Fibroblast of peridontal ligament (primary cell): ENCODE data around the gene KRT26.
"Not testable (repeated sequence)": the region's sequence is repeated elsewhere in the genome, so short reads cannot be mapped to it uniquely, and the experiment has no call there.

Experiments used
- DNase-seq: peaks from one replicate; pipeline ENCODE4 v3.0.0-alpha.2; 2010; ENCODE audit errors: extremely low read depth

Gene KRT26

DNA sequence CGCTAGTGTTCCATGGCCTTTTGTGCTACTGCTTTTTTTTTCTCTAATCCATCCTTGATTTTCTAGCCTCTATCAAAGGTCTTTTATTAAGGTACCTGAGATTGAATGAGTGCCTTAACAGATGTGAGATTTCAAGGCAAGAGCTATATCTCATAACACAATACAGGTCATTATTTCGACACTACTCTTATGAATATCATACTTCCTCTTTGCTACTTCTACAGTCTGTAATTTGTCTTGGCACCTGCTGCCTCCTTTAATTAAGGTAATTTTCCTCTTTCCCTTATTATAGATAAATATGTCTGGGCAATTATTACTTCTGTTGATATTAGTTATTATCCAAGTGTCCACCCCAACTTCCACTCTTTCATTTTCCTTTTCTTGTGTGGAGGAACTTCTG, 22.5 kb upstream of the KRT26 start:
- no peak for DNase-seq

DNA sequence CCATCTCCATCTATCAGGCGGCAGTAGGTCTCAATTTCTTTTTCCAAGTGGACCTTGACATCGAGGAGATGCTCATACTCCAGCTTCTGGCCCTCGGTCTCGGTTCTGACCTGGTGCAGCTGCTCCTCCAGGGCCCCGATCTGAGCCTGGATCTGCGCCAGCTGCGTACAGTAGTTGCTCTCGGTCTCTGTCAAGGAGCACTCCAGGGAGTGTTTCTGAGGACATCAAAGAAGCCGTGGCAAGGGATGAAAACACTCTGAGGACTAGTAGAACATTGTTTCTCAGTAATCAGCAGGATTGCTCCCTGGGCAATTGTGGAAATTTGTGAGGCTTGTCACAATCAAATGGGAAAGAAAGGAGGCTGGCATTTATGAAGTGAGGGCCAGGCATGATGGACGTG, 21.8 kb upstream of the KRT26 start:
- DNase-seq = no peak

GRCh38 chr17:40791787-40792436, 19.9 kb upstream of the KRT26 start:
- peak; percentile 83 for DNase-seq

GRCh38 chr17:40791111-40791510, 19.1 kb upstream of the KRT26 start:
- peak; percentile 88 for DNase-seq

DNA sequence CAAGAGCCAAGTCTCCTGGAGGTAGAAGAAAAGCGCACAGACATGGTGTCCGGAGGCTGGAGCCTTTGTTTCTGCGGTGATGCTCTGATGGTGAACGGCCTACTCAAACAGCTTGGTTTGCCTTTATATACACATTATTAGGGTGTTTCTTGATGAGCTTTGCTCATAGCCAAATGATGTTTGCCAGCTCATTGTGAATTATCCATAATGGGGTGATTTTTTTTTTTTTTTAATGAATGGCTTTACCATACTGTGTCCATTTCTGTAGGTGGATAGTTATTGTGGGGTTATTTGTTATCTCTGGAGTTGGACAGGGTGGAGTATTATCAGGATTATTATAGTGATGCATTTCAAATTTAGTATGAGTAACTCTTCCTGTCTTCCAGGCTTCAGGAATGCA, 10.4 kb upstream of the KRT26 start, which contains the start of gene KRT27:
KRT27 (minus strand) TSS at position 101 of the 400 bp plus-strand sequence; CDS start at position 44, 57 bp downstream.
- no peak for DNase-seq

DNA sequence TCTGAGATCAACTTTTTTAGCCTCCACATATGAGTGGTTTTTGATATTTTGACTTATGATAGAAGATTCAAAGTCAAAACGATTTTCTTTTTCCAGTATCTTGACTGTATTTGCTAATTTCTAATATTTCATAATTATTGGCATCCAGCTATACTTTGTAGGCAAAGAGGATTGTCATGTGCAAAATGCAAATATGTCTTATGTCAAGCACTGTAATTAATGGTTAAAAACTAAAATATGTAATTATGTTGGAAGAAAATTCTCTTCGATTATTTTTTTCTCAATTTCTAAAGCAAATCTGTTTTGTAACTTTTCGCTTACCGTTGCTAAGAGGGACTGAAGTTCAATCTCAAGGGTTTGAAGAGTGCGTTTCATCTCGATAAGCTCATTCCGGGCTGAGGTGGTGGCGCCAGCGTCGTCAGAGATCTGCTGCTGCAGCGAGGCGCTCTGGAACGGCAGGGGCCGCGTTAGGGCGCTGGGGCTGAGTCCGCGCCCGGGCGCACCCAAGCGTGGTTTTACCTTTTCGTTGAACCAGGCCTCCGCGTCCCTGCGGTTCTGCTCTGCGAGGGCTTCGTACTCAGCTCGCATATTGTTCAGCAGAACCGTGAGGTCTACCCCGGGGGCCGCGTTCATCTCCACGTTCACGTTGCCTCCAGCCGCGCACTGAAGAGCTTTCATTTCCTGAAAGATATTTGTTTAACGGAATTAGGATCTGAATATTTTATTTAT, 7.3 kb upstream of the KRT26 start:
- no peak for DNase-seq

DNA sequence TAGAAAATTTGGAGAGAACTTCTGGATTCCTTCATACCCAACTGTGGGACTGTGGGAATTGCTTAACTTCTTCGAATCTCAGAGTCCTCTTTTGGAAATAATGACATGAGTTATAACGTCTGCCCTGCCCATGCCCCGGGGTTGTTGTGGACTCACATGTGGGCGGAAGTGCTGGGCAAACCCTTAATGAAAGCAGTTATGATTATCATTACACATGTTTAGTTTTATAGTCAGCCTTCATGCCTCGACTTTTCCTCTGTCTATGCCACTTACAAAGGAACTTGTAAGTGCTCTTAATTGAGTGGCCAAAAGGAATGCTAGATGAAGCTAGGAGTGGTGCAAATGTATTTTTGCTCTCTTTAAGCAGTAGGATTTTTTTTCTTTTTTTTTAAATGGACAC, 6.5 kb upstream of the KRT26 start:
- no peak for DNase-seq

DNA sequence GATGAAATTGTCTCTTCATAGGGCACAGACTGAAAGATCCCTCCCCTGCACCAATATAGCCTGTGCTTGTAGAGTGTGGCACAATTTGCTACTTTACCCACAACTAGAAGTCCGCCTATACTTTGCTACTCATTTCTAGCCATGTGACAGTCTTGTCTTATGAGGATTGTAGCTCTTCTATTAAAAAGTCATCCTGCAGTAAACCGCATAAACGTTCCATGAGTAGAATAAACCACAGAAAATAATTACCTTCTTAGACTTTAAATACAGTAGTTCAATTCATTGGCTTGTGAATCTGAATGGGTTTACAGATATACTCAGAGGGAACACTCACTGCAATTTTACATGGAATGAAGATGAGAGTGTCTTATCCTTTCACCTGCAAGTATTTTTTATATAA, 6.0 kb upstream of the KRT26 start:
- no peak for DNase-seq

DNA sequence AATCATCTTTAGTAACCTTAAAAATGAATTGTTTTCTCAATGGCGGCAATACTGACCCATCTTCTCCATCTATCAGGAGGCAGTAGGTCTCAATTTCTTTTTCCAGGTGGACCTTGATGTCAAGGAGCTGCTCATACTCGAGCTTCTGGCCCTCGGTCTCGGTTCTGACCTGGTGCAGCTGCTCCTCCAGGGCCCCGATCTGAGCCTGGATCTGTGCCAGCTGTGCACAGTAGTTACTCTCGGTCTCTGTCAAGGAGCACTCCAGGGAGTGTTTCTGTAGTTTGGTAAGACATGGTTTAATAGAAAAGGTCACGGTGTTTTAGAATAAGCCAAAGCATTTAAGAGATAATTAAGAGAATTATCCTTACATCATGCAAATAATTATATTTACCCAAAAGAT, 5.5 kb upstream of the KRT26 start:
- no peak for DNase-seq

DNA sequence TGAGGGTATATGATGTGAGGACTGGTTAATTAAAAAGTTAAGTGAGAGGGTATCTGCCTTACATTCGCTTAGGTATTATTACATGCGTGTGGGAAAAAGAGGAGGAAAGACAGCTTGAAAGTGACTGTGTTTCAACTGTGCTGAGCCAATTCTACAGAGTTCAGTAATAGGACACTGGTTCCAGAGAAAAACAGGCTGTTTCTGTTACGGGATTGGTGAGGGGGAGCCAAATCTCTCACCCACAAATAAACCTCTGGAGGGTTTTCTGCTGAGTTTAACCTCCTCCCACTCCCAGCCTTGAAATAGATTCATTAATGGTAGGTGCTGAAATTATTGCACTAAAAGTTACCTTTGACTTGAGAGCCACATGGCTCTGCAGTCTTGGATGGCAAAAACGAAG, 3.9 kb upstream of the KRT26 start:
- DNase-seq = no peak

DNA sequence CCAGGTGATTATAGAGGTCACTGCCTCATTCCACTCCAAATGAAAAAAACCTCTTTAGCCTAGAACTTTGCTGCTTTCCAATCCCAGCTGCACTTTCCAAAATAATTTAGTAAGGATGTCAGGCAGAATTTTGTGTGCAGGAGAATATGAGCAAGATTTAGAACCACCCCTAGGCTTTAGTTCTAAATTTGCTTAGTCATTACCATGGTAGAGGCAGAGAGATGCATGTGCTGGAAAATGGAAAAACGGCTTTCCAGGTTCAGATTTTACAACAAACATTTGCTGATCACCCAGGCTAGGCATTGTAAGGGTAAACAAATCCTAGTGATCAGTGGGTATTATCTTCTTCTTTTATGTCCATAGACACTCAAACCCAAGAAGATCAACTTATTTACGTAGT, 6.3 kb downstream of the KRT26 start:
- DNase-seq = no peak

- DNase-seq = no peak
Measured at GRCh38 chr17:40763752-40764151, 8.2 kb downstream of the KRT26 start.

- DNase-seq = no peak
Measured at GRCh38 chr17:40760105-40761016, 11.6 kb downstream of the KRT26 start.

- DNase-seq = no peak
Measured at GRCh38 chr17:40755231-40755630, 16.8 kb downstream of the KRT26 start, which contains the start of gene KRT25. Gene KRT25 (minus strand): TSS chr17:40755331. CDS start chr17:40755271, 60 bp downstream.

- no peak for DNase-seq
Measured at GRCh38 chr17:40753804-40754203, 18.2 kb downstream of the KRT26 start.

DNA sequence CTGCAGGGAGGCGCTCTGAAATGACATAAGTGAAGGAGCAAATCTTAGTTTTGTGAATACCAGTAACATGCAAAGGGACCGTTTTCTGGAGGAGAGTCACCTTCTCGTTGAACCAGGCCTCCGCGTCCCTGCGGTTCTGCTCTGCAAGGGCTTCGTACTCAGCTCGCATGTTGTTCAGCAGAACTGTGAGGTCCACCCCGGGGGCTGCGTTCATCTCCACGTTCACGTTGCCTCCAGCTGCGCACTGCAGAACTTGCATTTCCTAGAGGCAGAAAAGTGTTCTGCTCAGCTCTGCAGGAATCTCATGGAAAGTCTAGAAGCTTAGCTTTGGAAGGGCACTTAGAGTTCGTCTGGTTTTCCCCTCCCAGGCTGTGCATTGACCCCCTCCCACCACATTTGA, 20.9 kb downstream of the KRT26 start:
- no peak for DNase-seq

GRCh38 chr17:40750391-40750790, 21.6 kb downstream of the KRT26 start:
- no peak for DNase-seq

DNA sequence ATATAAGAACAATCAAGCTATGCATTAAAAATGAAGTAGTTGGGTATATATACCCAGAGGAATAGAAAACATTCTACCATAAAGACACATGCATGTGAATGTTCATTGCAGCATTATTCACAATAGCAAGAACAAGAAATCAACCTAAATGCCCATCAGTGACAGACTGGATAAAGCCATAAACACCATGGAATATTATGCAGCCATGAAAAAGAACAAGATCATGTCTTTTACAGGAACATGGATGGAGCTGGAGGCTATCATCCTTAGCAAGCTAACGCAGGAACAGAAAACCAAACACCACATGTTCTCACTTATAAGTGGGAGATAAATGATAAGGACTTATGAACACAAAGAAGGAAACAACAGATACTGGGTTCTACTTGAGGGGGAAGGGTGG, 23.3 kb downstream of the KRT26 start:
- not testable (repeated sequence) for DNase-seq

DNA sequence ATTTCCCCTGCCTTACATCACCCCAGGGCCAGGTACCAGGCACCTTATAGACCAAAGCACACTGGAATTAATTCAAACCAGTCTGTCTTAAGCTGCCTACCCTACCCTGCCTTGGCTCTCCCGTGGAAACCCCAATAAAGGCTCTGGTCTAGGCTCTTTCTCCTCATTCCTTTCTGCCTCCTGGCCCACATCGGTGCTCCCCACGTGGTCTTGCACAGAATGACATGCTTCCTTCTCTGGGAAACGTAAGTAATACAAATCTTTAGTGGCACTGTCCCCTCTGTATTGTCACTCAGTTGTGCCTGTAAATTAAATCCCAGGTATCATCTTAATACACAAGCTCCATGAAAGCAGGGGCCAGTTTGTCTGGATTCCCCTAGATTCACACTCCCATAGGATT, 33.4 kb downstream of the KRT26 start:
- DNase-seq = no peak

GRCh38 chr17:40735016-40735415, 37.0 kb downstream of the KRT26 start:
- DNase-seq = no peak

- no peak for DNase-seq
Measured at GRCh38 chr17:40734018-40734417, 38.0 kb downstream of the KRT26 start.

DNA sequence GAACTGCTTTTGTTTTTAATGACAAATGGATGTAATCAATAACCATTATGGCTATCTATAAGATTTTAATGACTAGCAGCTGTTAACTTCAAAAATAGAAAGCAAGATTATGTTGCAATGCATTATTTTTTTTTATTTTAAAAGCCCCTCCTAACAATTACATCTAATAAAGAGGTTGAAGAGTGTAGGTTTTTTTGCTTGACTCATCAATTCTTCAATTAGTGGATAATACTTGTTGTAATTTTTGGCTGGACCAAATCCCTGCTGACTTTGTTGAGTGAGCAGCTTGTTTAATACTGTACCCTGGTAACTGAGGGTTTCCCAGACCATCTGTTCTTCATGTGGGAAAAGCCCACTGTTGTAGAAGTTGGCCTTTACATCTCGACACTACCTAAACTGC, 41.0 kb downstream of the KRT26 start:
- DNase-seq = no peak
